ENCODE measurements around the gene CPZ. TPM values are rescaled to one million over a fixed set of nuclear protein-coding genes. Genes with fewer than 3 reads are reported as not detected.
A peak's percentile ranks its signal among the peaks of the same experiment; 100 is the strongest.

CPZ gene
- total RNA-seq, 1 donor from 2014 or later = 32.8 TPM

GRCh38 chr4:8641931-8642650, 49.5 kb downstream of the CPZ start:
- Mint-ChIP-seq H3K4me1 (no peaks in the 10 kb centered on the region), H3K36me3 (no peaks in the 10 kb centered on the region), H3K27ac (no peak overlapping the region), H3K4me3 (no peak overlapping the region), H3K9me3 (no peaks in the 10 kb centered on the region), H3K27me3 (ENCODE audit: low read depth) (peaks cover 38% of the 10 kb centered on the region)
- DNase-seq (ENCODE audit: low spot score in 2 of 2, unreplicated experiment in 2 of 2) = peak in 1 of 2 experiments; percentile 3
- TF ChIP-seq CTCF (IDR thresholded peaks at IDR 0.05; ENCODE audit: unreplicated experiment) = no peak

- peaks cover 33% of the 10 kb centered on the region for H3K27me3 Mint-ChIP-seq (ENCODE audit: low read depth)
- DNase-seq (ENCODE audit: low spot score in 2 of 2, unreplicated experiment in 2 of 2) = peak in 1 of 2 experiments; percentile 3
- no peaks in the 10 kb centered on the region for H3K36me3 Mint-ChIP-seq
- H3K9me3 Mint-ChIP-seq = no peaks in the 10 kb centered on the region
- H3K4me1 Mint-ChIP-seq = no peaks in the 10 kb centered on the region
- H3K4me3 Mint-ChIP-seq = no peak overlapping the region
- no peak for TF ChIP-seq CTCF (IDR thresholded peaks at IDR 0.05; ENCODE audit: unreplicated experiment)
- H3K27ac Mint-ChIP-seq = no peak overlapping the region
Observed at GRCh38 chr4:8642651-8643321, 50.2 kb downstream of the CPZ start.

GRCh38 chr4:8643441-8643840, 50.9 kb downstream of the CPZ start:
- no peak overlapping the region for H3K27ac Mint-ChIP-seq
- H3K4me1 Mint-ChIP-seq = no peaks in the 10 kb centered on the region
- no peaks in the 10 kb centered on the region for H3K9me3 Mint-ChIP-seq
- no peaks in the 10 kb centered on the region for H3K36me3 Mint-ChIP-seq
- no peak overlapping the region for H3K4me3 Mint-ChIP-seq
- DNase-seq (ENCODE audit: low spot score in 2 of 2, unreplicated experiment in 2 of 2) = peak; percentile 7 to 26
- peaks cover 32% of the 10 kb centered on the region for H3K27me3 Mint-ChIP-seq (ENCODE audit: low read depth)
- no peak for TF ChIP-seq CTCF (IDR thresholded peaks at IDR 0.05; ENCODE audit: unreplicated experiment)

- Mint-ChIP-seq H3K4me1 (no peaks in the 10 kb centered on the region), H3K9me3 (no peaks in the 10 kb centered on the region), H3K27ac (no peak overlapping the region), H3K36me3 (no peaks in the 10 kb centered on the region), H3K4me3 (no peak overlapping the region), H3K27me3 (ENCODE audit: low read depth) (peaks cover 29% of the 10 kb centered on the region)
- no peak for TF ChIP-seq CTCF (IDR thresholded peaks at IDR 0.05; ENCODE audit: unreplicated experiment)
- DNase-seq (ENCODE audit: low spot score in 2 of 2, unreplicated experiment in 2 of 2) = peak; percentile 8 to 33
Observed at GRCh38 chr4:8643986-8644385, 51.4 kb downstream of the CPZ start.

GRCh38 chr4:8644461-8644891, 51.9 kb downstream of the CPZ start:
- no peaks in the 10 kb centered on the region for H3K36me3 Mint-ChIP-seq
- H3K4me1 Mint-ChIP-seq = no peaks in the 10 kb centered on the region
- no peak overlapping the region for H3K4me3 Mint-ChIP-seq
- peaks cover 29% of the 10 kb centered on the region for H3K27me3 Mint-ChIP-seq (ENCODE audit: low read depth)
- H3K9me3 Mint-ChIP-seq = no peaks in the 10 kb centered on the region
- H3K27ac Mint-ChIP-seq = no peak overlapping the region
- DNase-seq (ENCODE audit: low spot score in 2 of 2, unreplicated experiment in 2 of 2) = peak; percentile 12 to 34
- no peak for TF ChIP-seq CTCF (IDR thresholded peaks at IDR 0.05; ENCODE audit: unreplicated experiment)
